Measurements from ENCODE around the gene GADD45A. TPM values are rescaled to one million over a fixed set of nuclear protein-coding genes. Genes with fewer than 3 reads are reported as not detected.

GADD45A gene, protein sequence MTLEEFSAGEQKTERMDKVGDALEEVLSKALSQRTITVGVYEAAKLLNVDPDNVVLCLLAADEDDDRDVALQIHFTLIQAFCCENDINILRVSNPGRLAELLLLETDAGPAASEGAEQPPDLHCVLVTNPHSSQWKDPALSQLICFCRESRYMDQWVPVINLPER
- total RNA-seq (10 to 100 TPM; 29.1 to 30.9 TPM), polyA plus RNA-seq (ENCODE audit: insufficient read length in 6 of 6) (10 to 100 TPM; 25.3 to 37.1 (median 30.1) TPM)
- long read RNA-seq, donor 1, transcript GADD45A-202 (4 exons, 1,496 nt): major isoform, 14 of 27 reads
- long read RNA-seq, donor 1, partial matches to known transcripts: 13 of 27 reads
- long read RNA-seq, donor 1, other reads (novel, unspliced or antisense): 0 of 27 reads
- long read RNA-seq, donor 2, transcript GADD45A-202 (4 exons, 1,496 nt): major isoform, 15 of 15 reads
- long read RNA-seq, donor 2, partial matches to known transcripts: 0 of 15 reads
- long read RNA-seq, donor 2, other reads (novel, unspliced or antisense): 0 of 15 reads
- long read RNA-seq, donor 3, transcript GADD45A-202 (4 exons, 1,496 nt): major isoform, 13 of 21 reads
- long read RNA-seq, donor 3, partial matches to known transcripts: 7 of 21 reads
- long read RNA-seq, donor 3, other reads (novel, unspliced or antisense): 0 of 21 reads
- long read RNA-seq, donor 4, partial matches to known transcripts: 4 of 13 reads
- long read RNA-seq, donor 4, other reads (novel, unspliced or antisense): 5 of 13 reads
- long read RNA-seq, donor 5, transcript GADD45A-202 (4 exons, 1,496 nt): major isoform, 17 of 26 reads
- long read RNA-seq, donor 5, partial matches to known transcripts: 9 of 26 reads
- long read RNA-seq, donor 5, other reads (novel, unspliced or antisense): 0 of 26 reads
- long read RNA-seq, donor 6, transcript GADD45A-202 (4 exons, 1,496 nt): major isoform, 9 of 9 reads
- long read RNA-seq, donor 6, partial matches to known transcripts: 0 of 9 reads
- long read RNA-seq, donor 6, other reads (novel, unspliced or antisense): 0 of 9 reads
- long read RNA-seq, donor 7, transcript GADD45A-202 (4 exons, 1,496 nt): major isoform, 14 of 15 reads
- long read RNA-seq, donor 7, partial matches to known transcripts: 0 of 15 reads
- long read RNA-seq, donor 7, other reads (novel, unspliced or antisense): 0 of 15 reads
- long read RNA-seq, donor 8, transcript GADD45A-202 (4 exons, 1,496 nt): major isoform, 15 of 16 reads
- long read RNA-seq, donor 8, partial matches to known transcripts: 0 of 16 reads
- long read RNA-seq, donor 8, other reads (novel, unspliced or antisense): 0 of 16 reads
- long read RNA-seq, donor 9: 0 reads
- long read RNA-seq, donor 10, transcript GADD45A-202 (4 exons, 1,496 nt): major isoform, 8 of 8 reads
- long read RNA-seq, donor 10, partial matches to known transcripts: 0 of 8 reads
- long read RNA-seq, donor 10, other reads (novel, unspliced or antisense): 0 of 8 reads
- long read RNA-seq, donor 11, transcript GADD45A-202 (4 exons, 1,496 nt): major isoform, 9 of 15 reads
- long read RNA-seq, donor 11, partial matches to known transcripts: 6 of 15 reads
- long read RNA-seq, donor 11, other reads (novel, unspliced or antisense): 0 of 15 reads
- long read RNA-seq, donor 12, transcript GADD45A-202 (4 exons, 1,496 nt): major isoform, 21 of 22 reads
- long read RNA-seq, donor 12, partial matches to known transcripts: 0 of 22 reads
- long read RNA-seq, donor 12, other reads (novel, unspliced or antisense): 0 of 22 reads

DNA sequence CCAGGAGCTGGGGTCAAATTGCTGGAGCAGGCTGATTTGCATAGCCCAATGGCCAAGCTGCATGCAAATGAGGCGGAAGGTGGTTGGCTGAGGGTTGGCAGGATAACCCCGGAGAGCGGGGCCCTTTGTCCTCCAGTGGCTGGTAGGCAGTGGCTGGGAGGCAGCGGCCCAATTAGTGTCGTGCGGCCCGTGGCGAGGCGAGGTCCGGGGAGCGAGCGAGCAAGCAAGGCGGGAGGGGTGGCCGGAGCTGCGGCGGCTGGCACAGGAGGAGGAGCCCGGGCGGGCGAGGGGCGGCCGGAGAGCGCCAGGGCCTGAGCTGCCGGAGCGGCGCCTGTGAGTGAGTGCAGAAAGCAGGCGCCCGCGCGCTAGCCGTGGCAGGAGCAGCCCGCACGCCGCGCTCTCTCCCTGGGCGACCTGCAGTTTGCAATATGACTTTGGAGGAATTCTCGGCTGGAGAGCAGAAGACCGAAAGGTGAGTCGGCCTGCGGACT, at the start of gene GADD45A:
Gene GADD45A (plus strand): TSS at position 135 of the 491 bp plus-strand sequence. CDS start 294 bp downstream, at position 429.
- DNase-seq: peak; percentile 96 to 100 (median 99)
- intact Hi-C loops (cut with DNase I): loop anchor here in 1 of 2 donors (5.0 kb wide), 1 partner anchor 72 kb away; no protein-coding TSS in a partner anchor
- Histone ChIP-seq H3K36me3 (peaks cover 0 to 25% of the 10 kb centered on the region in 2 donors), H3K4me3 (peak within 1 kb of the TSS; percentile 86 to 98), H3K9me3 (no peaks in the 10 kb centered on the region), H3K27me3 (no peaks in the 10 kb centered on the region), H3K27ac (peak within 1 kb of the TSS; percentile 94 to 97), H3K4me1 (peaks cover 12 to 56% of the 10 kb centered on the region in 2 donors)
- TF ChIP-seq, protein P1, sequence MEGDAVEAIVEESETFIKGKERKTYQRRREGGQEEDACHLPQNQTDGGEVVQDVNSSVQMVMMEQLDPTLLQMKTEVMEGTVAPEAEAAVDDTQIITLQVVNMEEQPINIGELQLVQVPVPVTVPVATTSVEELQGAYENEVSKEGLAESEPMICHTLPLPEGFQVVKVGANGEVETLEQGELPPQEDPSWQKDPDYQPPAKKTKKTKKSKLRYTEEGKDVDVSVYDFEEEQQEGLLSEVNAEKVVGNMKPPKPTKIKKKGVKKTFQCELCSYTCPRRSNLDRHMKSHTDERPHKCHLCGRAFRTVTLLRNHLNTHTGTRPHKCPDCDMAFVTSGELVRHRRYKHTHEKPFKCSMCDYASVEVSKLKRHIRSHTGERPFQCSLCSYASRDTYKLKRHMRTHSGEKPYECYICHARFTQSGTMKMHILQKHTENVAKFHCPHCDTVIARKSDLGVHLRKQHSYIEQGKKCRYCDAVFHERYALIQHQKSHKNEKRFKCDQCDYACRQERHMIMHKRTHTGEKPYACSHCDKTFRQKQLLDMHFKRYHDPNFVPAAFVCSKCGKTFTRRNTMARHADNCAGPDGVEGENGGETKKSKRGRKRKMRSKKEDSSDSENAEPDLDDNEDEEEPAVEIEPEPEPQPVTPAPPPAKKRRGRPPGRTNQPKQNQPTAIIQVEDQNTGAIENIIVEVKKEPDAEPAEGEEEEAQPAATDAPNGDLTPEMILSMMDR (IDR thresholded peaks at IDR 0.05): peak in 1 of 2 donors; percentile 20
- peak; percentile 91 for ATAC-seq

DNA sequence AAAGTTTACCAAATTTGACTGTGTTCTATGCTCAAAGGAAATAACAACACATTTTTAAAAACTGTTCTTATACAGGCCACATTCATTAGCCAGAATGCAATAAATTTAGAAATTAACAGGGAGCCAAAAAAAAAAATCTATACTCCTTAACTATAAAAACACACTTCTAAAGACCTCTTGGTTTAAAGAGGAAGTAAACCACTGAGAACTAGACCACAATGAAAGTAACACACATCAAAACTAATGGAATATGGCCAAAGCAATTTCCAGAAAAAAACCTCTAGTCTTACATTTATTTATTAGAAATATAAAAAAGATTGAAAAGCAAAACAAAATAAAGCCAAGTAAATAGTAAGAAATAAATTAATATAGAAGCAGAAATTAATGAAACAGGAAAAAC, 48.9 kb upstream of the GADD45A start:
- H3K36me3 ChIP-seq: no peaks in the 10 kb centered on the region
- DNase-seq (no peak), ATAC-seq (no peak)
- TF ChIP-seq, protein P1 (IDR thresholded peaks at IDR 0.05): no peak
- H3K4me3 ChIP-seq: no peak overlapping the region
- H3K27ac ChIP-seq: no peak overlapping the region
- intact Hi-C loops (cut with DNase I): no loop called here
- no peaks in the 10 kb centered on the region for H3K27me3 ChIP-seq
- H3K4me1 ChIP-seq: no peaks in the 10 kb centered on the region
- no peaks in the 10 kb centered on the region for H3K9me3 ChIP-seq

DNA sequence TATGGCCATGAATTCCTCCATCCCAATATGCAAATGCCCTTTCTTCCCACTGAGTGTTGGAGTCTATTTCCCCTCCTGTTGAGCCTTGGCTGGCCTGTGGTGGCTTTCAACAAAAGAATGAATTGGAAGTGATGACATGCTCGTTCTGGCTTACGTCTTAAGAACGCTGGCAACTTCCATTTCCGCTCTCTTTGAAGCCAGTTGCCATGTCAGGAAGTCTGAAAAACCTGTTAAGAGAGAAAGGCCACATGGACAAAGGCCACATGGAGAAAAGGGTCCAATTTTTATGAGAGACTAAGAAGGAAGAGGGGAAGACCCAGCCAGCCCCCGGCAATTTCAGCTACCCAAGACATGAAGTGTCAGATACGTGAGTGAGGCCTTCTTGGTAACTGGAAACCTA, 45.6 kb upstream of the GADD45A start:
- H3K27ac ChIP-seq: no peak overlapping the region

DNA sequence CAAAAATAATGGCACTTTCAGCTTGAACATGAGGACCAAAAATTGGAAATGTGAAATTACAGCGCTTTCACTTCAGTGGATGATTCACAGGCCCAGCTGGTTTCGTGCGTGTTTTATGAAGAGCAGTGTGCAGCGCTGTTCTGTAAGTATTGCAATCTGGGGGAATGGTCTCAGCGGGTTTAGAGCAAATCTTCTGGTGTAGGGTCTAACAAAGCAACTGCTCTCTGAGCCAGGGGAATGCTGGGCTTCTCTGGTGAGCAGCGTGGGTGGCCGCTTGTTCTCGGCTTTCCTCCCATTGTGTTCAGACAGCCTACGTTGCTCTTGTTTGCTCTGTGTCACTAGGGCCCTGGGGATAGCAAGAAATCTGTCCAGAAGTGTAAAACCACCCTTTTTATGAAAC, 42.4 kb upstream of the GADD45A start:
- intact Hi-C loops (cut with DNase I): no loop called here
- Histone ChIP-seq H3K27ac (no peak overlapping the region), H3K27me3 (no peaks in the 10 kb centered on the region), H3K4me3 (no peak overlapping the region), H3K9me3 (no peaks in the 10 kb centered on the region), H3K36me3 (no peaks in the 10 kb centered on the region), H3K4me1 (peaks cover 0 to 8% of the 10 kb centered on the region in 2 donors)
- DNase-seq: no peak
- TF ChIP-seq, protein P1 (IDR thresholded peaks at IDR 0.05): no peak
- ATAC-seq: no peak

More for the DNA sequence above, 45.6 kb upstream of the GADD45A start:
- no peaks in the 10 kb centered on the region for H3K9me3 ChIP-seq
- no peaks in the 10 kb centered on the region for H3K27me3 ChIP-seq
- H3K36me3 ChIP-seq: no peaks in the 10 kb centered on the region
- ATAC-seq (no peak), DNase-seq (peak in 1 of 4 donors; percentile 30)
- no peak overlapping the region for H3K4me3 ChIP-seq
- TF ChIP-seq, protein P1 (IDR thresholded peaks at IDR 0.05): no peak
- intact Hi-C loops (cut with DNase I): no loop called here
- no peaks in the 10 kb centered on the region for H3K4me1 ChIP-seq
